T-cell (primary cell): ENCODE results near the gene CST4. TPM values are rescaled to one million over a fixed set of nuclear protein-coding genes. Genes with fewer than 3 reads are reported as not detected.
"Not testable (repeated sequence)": the region's sequence is repeated elsewhere in the genome, so short reads cannot be mapped to it uniquely, and the experiment has no call there.

Experiments
- ATAC-seq, 4 experiments: fragments of 200-7000 bp in 3 of 4; fragments of 150-1000 bp in 1 of 4; cut with Tn5 transposase; replicated peaks in 1 of 4; 1 replicate in 3 of 4; 2 replicates in 1 of 4; pipeline ENCODE4 v1.10.0; 2021; ENCODE audit warnings: moderate library complexity in 3 of 4, mild to moderate bottlenecking in 2 of 4, moderate number of reproducible peaks in 1 of 4
- CTCF ChIA-PET, 2 donors: fragments of 300-600 bp; sonication (Branson Sonifier 250); formaldehyde crosslinking; loops; one replicate each; lab custom pipeline; 2022; ENCODE audit warnings: antibody characterized with exemption in 2 of 2; lab: Charles Lee
- POLR2A ChIA-PET, 2 donors: fragments of 300-600 bp; sonication (Branson Sonifier 250); formaldehyde crosslinking; loops; one replicate each; lab custom pipeline; 2022; ENCODE audit warnings: antibody characterized with exemption in 2 of 2; lab: Charles Lee
- DNase-seq, 35 experiments: peaks; one replicate each; pipeline versions ENCODE4 v3.0.0 to v3.0.0-alpha.2; 2013 to 2023
- H3K27ac ChIP-seq: one replicate; pipeline ENCODE4 v1.5.1; 2013; ENCODE audit warnings: low read length
- H3K27me3 ChIP-seq, 2 experiments: replicated peaks in 1 of 2; 1 replicate in 1 of 2; 2 replicates in 1 of 2; pipeline versions ENCODE4 v1.6.1 to v1.7.0; 2013; ENCODE audit warnings: low read length in 1 of 2, mixed read lengths in 1 of 2; ENCODE audit not compliant: control insufficient read depth in 2 of 2, insufficient read depth in 2 of 2; ENCODE audit errors: extremely low read depth in 1 of 2
- H3K36me3 ChIP-seq, 2 donors: 1 replicate in 1 of 2; 2 replicates in 1 of 2; pipeline versions ENCODE4 v1.6.1 to v1.7.0; 2013; ENCODE audit warnings: low read length in 1 of 2; ENCODE audit not compliant: control insufficient read depth in 2 of 2, insufficient read depth in 1 of 2; ENCODE audit errors: extremely low read depth in 1 of 2
- H3K4me1 ChIP-seq, 2 experiments: 1 replicate in 1 of 2; 2 replicates in 1 of 2; pipeline versions ENCODE4 v1.6.1 to v1.7.0; 2013; ENCODE audit warnings: low read length in 2 of 2, mixed read lengths in 1 of 2; ENCODE audit not compliant: insufficient read depth in 2 of 2, control insufficient read depth in 1 of 2; ENCODE audit errors: extremely low read depth in 1 of 2
- H3K4me3 ChIP-seq, 2 donors: 1 replicate in 1 of 2; 2 replicates in 1 of 2; pipeline versions ENCODE4 v1.5.1 to v1.7.0; 2013; ENCODE audit warnings: mild to moderate bottlenecking in 2 of 2, low read length in 1 of 2, moderate library complexity in 1 of 2; ENCODE audit not compliant: control insufficient read depth in 1 of 2; ENCODE audit errors: extremely low read depth in 1 of 2
- H3K9me3 ChIP-seq: 2 replicates; pipeline ENCODE4 v1.7.0; 2013
- H3K27ac Mint-ChIP-seq, 2 donors: one replicate each; pipeline ENCODE4 v1.8.0; 2020 to 2021; ENCODE audit warnings: mild to moderate bottlenecking in 2 of 2, mixed read lengths in 2 of 2
- H3K27me3 Mint-ChIP-seq, 2 donors: one replicate each; pipeline ENCODE4 v1.8.0; 2021 to 2022; ENCODE audit warnings: mixed read lengths in 2 of 2
- H3K36me3 Mint-ChIP-seq: one replicate; pipeline ENCODE4 v1.8.0; 2021; ENCODE audit warnings: mixed read lengths
- H3K4me1 Mint-ChIP-seq, 3 donors: one replicate each; pipeline ENCODE4 v1.8.0; 2020 to 2022; ENCODE audit warnings: mixed read lengths in 3 of 3, mild to moderate bottlenecking in 1 of 3
- H3K4me3 Mint-ChIP-seq, 3 donors: one replicate each; pipeline ENCODE4 v1.8.0; 2020 to 2022; ENCODE audit warnings: mild to moderate bottlenecking in 3 of 3, mixed read lengths in 3 of 3, moderate library complexity in 3 of 3
- H3K9me3 Mint-ChIP-seq, 3 donors: one replicate each; pipeline ENCODE4 v1.8.0; 2020 to 2022; ENCODE audit warnings: mixed read lengths in 3 of 3
- WGBS: methylation state at CpG from one replicate; pipeline ENCODE4 v1.1.5; 2013; ENCODE audit warnings: missing lambda C conversion rate; ENCODE audit not compliant: insufficient coverage; 5-methylcytosine and 5-hydroxymethylcytosine counted together
- total RNA-seq, 35 experiments: library from RNA in 6 of 35; stranded (reverse) in 6 of 35; fragments of 120-200 nt in 1 of 35; gene quantifications; one replicate each; pipeline versions ENCODE4 v1.2.1 to v1.2.4 and lab custom pipeline; 2013 to 2026

Gene CST4
- total RNA-seq, 5 donors from 2014 or later (not counting 1 experiment from before 2014, with no cell fraction given): not detected

DNA sequence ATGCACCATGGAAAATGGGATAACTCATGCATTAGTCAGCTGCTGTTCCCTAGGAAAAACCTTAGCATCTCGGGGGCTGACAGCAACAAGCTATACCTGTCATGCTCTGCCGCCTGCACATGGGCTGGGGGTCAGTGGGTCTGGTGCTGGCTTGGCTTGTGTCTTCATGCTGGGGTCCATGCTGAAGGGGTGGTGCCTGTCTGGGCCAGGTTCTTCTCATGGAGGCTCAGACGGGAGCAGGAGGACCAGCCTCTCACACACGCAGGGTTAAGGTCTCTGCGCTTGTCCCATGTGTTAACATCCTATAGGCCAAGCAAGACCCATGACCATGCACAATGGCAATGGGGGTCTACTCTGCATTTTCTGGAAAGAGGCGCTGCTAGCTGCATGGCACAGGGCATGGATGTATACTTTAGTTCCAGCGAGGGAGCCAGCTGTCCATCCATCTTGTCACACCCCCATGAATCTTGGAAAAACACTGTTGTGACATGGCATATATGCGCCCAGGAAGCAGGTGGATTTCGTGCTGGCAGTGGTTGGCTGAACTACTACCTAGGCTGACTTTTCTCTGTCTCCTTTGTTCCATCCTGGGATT is 26.5 kb downstream of the CST4 start:
- ChIA-PET CTCF (no interaction called here), POLR2A (no interaction called here)
- H3K27me3 Mint-ChIP-seq: peaks cover 0 to 1% of the 10 kb centered on the region in 2 donors
- no peak overlapping the region for H3K27ac ChIP-seq
- H3K27me3 ChIP-seq: no peaks in the 10 kb centered on the region
- no peaks in the 10 kb centered on the region for H3K9me3 Mint-ChIP-seq
- no peaks in the 10 kb centered on the region for H3K4me1 Mint-ChIP-seq
- no peak for ATAC-seq
- 83% methylated on average over 8 of the region's 9 CpGs for WGBS
- no peaks in the 10 kb centered on the region for H3K36me3 Mint-ChIP-seq
- H3K4me1 ChIP-seq: no peaks in the 10 kb centered on the region
- no peak for DNase-seq
- no peaks in the 10 kb centered on the region for H3K36me3 ChIP-seq
- no peak overlapping the region for H3K4me3 Mint-ChIP-seq
- H3K27ac Mint-ChIP-seq: no peak overlapping the region
- no peaks in the 10 kb centered on the region for H3K9me3 ChIP-seq
- H3K4me3 ChIP-seq: no peak overlapping the region

DNA sequence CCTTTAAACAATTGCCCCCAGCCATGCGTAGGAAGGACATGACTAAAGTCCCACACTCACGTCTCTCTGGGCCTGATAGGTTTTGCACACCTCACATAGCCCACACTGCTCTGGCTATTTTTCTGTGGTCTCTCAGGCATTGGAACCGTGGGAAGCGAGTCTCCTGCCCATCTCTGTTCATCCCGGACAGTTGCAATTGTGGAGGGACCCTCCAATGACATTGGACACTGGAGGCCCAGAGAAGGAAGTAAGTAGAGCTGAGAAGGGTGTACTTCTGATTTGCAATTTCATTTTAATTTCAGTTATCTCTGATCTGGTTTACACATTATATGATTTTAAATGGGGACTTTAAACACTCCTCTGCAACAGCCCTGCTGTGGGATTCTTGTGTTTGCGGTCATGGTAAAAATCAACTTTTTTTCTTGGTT is 27.8 kb downstream of the CST4 start:
- ChIA-PET POLR2A (no interaction called here), CTCF (no interaction called here)
- H3K4me3 ChIP-seq: no peak overlapping the region
- no peaks in the 10 kb centered on the region for H3K36me3 Mint-ChIP-seq
- H3K27ac Mint-ChIP-seq: no peak overlapping the region
- H3K4me1 Mint-ChIP-seq: no peaks in the 10 kb centered on the region
- no peaks in the 10 kb centered on the region for H3K9me3 ChIP-seq
- H3K36me3 ChIP-seq: no peaks in the 10 kb centered on the region
- H3K27ac ChIP-seq: no peak overlapping the region
- H3K27me3 ChIP-seq: peaks cover 0 to 5% of the 10 kb centered on the region in 2 experiments
- WGBS: 72% methylated on average over 3 of the region's 6 CpGs
- DNase-seq (no peak), ATAC-seq (no peak)
- no peaks in the 10 kb centered on the region for H3K9me3 Mint-ChIP-seq
- H3K27me3 Mint-ChIP-seq: peaks cover 0 to 2% of the 10 kb centered on the region in 2 donors
- no peaks in the 10 kb centered on the region for H3K4me1 ChIP-seq
- no peak overlapping the region for H3K4me3 Mint-ChIP-seq

DNA sequence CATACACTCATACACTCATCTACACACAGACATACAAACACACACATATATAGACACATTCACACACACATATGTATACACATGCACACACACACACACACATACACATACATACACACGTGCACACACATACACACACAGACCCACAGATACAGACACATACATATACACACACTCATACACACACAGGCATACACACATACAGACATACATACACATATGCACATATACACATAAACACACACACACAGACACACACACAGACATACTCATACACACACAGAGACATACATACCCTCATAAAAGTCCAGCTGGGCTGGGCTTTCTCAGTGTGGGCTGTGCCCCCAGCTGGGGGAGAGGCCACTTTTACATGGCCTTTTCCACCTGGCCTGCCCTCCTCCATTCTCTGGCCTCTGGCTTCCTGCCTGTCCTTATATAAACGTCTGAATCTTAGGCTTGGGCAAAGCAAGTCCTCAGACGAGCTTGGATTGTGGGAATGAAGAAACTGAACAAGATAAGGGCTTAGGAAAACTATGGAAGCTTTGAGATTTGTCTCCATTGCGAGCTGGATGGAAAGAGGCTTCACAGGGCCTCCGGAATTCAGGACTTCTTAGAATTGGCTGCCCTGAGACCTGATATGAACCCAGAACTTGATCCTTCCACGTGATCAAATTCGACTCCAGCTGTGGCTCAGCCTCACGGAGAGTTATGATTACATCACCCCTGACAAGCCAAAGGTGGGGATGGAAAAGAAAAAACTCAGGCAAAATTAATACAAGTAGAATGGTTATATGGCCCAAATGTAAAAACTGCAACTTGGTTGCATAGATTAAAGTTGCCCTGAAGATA is 28.6 kb downstream of the CST4 start:
- no peak overlapping the region for H3K27ac Mint-ChIP-seq
- no peaks in the 10 kb centered on the region for H3K4me1 Mint-ChIP-seq
- POLR2A ChIA-PET: no interaction called here

DNA sequence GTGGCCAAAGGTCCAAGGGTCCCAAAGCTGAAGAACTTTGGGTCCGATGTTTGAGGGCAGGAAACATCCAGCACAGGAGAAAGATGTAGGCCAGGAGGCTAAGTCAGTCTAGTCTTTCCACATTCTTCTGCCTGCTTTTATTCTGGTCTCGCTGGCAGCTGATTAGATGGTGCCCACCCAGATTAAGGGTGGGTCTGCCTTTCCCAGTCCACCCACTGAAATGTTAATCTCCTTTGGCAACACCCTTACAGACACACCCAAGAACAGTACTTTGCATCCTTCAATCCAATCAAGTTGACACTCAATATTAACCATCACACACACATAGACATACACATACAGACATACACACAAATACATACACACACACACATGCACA is 29.2 kb downstream of the CST4 start:
- peaks cover 0 to 14% of the 10 kb centered on the region in 2 experiments for H3K27me3 ChIP-seq
- H3K9me3 Mint-ChIP-seq, H3K4me3 ChIP-seq, H3K4me1 ChIP-seq, H3K9me3 ChIP-seq, H3K27ac ChIP-seq, H3K36me3 Mint-ChIP-seq, H3K27ac Mint-ChIP-seq, H3K36me3 ChIP-seq, H3K4me3 Mint-ChIP-seq, H3K4me1 Mint-ChIP-seq, DNase-seq, CTCF ChIA-PET, H3K27me3 Mint-ChIP-seq, ATAC-seq, POLR2A ChIA-PET: not testable (repeated sequence)
- 93% methylated on average over 2 of the region's 2 CpGs for WGBS

More for the DNA sequence above, 28.6 kb downstream of the CST4 start:
- Histone ChIP-seq H3K27ac (no peak overlapping the region), H3K36me3 (no peaks in the 10 kb centered on the region), H3K4me3 (no peak overlapping the region), H3K9me3 (no peaks in the 10 kb centered on the region), H3K4me1 (no peaks in the 10 kb centered on the region), H3K27me3 (peaks cover 0 to 12% of the 10 kb centered on the region in 2 experiments)
- Mint-ChIP-seq H3K9me3 (no peaks in the 10 kb centered on the region), H3K4me3 (no peak overlapping the region), H3K36me3 (no peaks in the 10 kb centered on the region), H3K27me3 (peaks cover 2% of the 10 kb centered on the region in 2 donors)
- CTCF ChIA-PET: no interaction called here
- 69% methylated on average over 7 of the region's 8 CpGs for WGBS
- no peak for DNase-seq
- ATAC-seq: no peak

DNA sequence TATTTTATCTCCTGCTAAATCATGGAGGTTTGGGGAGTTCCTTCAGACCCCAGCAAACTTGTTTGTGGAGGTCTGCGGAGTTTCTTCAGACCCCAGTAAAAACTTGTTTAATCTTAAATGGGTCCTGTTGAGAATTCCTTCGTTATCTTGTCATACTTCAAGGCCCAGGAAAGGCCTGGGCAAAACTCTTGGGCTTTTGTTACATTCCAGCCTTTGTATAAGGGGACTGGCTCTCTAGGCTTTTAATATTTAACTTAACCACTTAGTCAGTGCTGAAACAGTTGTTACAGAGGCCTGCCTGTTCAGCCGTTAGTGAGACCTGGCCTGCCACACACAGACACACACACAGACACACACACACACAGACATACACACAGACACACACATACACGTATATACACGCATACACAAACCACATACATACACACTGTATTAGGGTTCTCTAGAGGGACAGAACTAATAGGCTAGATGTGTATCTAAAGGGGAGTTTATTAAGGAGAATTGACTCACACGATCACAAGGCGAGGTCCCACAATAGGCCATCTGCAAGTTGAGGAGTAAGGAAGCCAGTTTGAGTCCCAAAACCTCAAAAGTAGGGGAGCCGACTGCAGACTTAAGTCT is 29.7 kb downstream of the CST4 start:
- CTCF ChIA-PET: no interaction called here

DNA sequence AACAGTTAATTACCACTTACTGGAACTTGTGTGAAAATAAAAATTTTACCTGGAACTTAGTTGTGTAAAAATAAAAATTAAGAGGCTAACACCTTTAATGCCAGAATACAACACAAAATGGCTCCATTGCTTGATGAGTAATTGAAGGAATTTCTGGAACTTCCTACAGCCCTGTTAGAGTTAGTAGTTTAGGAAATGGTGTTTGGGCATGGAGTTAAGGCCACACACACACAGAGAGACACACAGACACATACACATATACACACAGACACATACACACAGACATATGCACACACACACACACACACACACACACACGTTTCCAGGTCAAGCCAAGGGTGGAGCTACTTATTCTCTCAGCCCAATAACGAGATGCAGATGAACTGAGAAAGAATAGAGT is 30.5 kb downstream of the CST4 start:
- ATAC-seq: no peak

More for the DNA sequence above, 29.7 kb downstream of the CST4 start:
- DNase-seq (no peak), ATAC-seq (no peak)
- Histone ChIP-seq H3K27ac (no peak overlapping the region), H3K4me3 (no peak overlapping the region), H3K9me3 (no peaks in the 10 kb centered on the region), H3K36me3 (no peaks in the 10 kb centered on the region), H3K27me3 (peaks cover 0 to 18% of the 10 kb centered on the region in 2 experiments), H3K4me1 (no peaks in the 10 kb centered on the region)
- POLR2A ChIA-PET: no interaction called here
- 82% methylated on average over 4 of the region's 8 CpGs for WGBS
- Mint-ChIP-seq H3K4me1 (no peaks in the 10 kb centered on the region), H3K36me3 (no peaks in the 10 kb centered on the region), H3K4me3 (no peak overlapping the region), H3K27me3 (peaks cover 5 to 8% of the 10 kb centered on the region in 2 donors), H3K9me3 (no peaks in the 10 kb centered on the region), H3K27ac (no peak overlapping the region)

More for the DNA sequence above, 30.5 kb downstream of the CST4 start:
- DNase-seq: no peak
- no peak overlapping the region for H3K4me3 ChIP-seq
- H3K36me3 ChIP-seq: no peaks in the 10 kb centered on the region
- no peaks in the 10 kb centered on the region for H3K36me3 Mint-ChIP-seq
- no peaks in the 10 kb centered on the region for H3K9me3 ChIP-seq
- no peak overlapping the region for H3K27ac ChIP-seq
- H3K27me3 Mint-ChIP-seq: peaks cover 12 to 13% of the 10 kb centered on the region in 2 donors
- H3K4me3 Mint-ChIP-seq: no peak overlapping the region
- peaks cover 0 to 18% of the 10 kb centered on the region in 2 experiments for H3K27me3 ChIP-seq
- POLR2A ChIA-PET: interaction anchor here in 1 of 2 donors (0.6 kb wide), 1 partner anchor 10 kb away, joined by 3 read pairs; no protein-coding TSS in a partner anchor
- CTCF ChIA-PET: no interaction called here
- no peaks in the 10 kb centered on the region for H3K9me3 Mint-ChIP-seq
- no CpG with 5 or more reads among the region's 2 CpGs for WGBS
- H3K27ac Mint-ChIP-seq: no peak overlapping the region
- H3K4me1 ChIP-seq: no peaks in the 10 kb centered on the region
- no peaks in the 10 kb centered on the region for H3K4me1 Mint-ChIP-seq
